Fibroblast of pulmonary artery (primary cell): ENCODE measurements around the gene CALML3.

Experiments
- DNase-seq: peaks from one replicate; pipeline ENCODE4 v3.0.0-alpha.2; 2010; ENCODE audit warnings: low read depth
- H3K4me3 ChIP-seq: replicated peaks from 2 replicates; pipeline ENCODE4 v1.5.1; 2011; ENCODE audit warnings: low read depth, mild to moderate bottlenecking, control low read depth, low read length, moderate library complexity
- TF ChIP-seq, protein P1 (sequence below): IDR thresholded peaks from 2 replicates; pipeline ENCODE4 v1.5.1; 2011; ENCODE audit warnings: mild to moderate bottlenecking, control low read depth, low read length, inconsistent platforms; ENCODE audit errors: missing control alignments

The CALML3 gene

DNA sequence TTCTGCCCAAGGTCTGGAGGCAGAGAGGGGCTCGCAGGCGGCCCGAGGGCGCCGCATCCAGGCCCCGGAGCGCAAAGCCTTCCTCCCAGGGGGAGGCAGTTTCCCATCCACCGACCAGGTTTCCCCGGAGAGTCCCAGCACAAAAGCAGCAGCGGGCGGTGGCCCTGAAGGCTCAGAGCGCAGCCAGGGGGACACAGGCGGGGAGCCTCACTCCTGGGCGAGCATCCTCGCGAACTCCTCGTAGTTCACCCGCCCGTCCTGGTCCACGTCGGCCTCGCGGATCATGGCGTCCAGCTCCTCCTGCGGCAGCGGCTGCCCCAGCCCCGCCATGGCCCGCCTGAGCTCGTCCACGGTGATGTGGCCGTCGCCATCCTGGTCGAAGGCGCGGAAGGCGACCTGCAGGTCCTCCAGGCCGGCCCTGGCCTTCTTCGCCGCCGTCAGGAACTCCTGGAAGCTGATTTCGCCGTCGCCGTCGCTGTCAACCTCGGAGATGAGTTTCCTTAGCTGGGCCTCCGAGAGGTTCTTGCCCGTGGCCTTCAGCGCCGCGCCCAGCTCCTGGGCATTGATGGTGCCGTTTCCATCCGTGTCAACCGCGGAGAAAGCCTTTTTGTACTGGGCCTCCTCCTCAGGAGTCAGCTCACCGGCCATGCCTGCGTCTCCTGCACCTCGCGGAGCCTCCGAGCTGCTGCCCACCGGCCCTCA, 25.8 kb upstream of the CALML3 start:
- no peak overlapping the region for H3K4me3 ChIP-seq
- TF ChIP-seq, protein P1, sequence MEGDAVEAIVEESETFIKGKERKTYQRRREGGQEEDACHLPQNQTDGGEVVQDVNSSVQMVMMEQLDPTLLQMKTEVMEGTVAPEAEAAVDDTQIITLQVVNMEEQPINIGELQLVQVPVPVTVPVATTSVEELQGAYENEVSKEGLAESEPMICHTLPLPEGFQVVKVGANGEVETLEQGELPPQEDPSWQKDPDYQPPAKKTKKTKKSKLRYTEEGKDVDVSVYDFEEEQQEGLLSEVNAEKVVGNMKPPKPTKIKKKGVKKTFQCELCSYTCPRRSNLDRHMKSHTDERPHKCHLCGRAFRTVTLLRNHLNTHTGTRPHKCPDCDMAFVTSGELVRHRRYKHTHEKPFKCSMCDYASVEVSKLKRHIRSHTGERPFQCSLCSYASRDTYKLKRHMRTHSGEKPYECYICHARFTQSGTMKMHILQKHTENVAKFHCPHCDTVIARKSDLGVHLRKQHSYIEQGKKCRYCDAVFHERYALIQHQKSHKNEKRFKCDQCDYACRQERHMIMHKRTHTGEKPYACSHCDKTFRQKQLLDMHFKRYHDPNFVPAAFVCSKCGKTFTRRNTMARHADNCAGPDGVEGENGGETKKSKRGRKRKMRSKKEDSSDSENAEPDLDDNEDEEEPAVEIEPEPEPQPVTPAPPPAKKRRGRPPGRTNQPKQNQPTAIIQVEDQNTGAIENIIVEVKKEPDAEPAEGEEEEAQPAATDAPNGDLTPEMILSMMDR, result no peak
- no peak for DNase-seq

DNA sequence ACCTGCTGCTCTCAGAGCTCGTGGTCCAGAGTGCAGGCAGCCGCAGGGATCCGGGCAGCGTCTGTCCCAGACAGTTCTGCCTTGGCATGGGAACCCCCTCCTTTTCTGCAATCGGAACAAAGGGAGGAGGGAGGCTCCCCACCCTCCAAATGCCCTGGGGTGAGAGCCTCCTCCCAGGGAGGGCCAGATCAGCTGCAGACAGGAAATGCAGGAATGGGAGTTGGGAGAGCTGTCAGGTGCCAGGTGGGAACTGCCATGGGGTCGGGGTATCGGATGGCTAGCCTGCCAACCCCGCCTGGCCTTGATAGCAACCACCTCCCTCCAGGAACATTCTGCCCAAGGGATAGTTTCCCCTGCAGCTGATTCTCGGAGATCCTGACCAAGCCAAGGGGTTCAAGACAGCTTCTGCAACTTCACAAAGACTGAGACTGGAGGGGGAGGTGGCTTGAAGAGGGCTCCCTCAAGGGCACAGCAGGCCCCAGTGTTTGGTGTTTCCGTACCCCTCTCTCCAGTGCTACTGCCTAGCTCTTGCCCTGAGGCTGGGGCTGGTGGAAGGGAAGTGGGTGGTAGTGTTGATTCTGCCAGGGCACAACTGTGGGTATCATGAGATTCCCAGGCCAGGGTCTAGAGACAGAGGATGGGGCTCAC, 25.1 kb upstream of the CALML3 start, which contains the start of gene CALML5:
TSS of gene CALML5 (minus strand) at position 78 of the 648 bp plus-strand sequence. CDS start 132 bp downstream, outside the sequence.
- no peak for DNase-seq
- no peak within 1 kb of the TSS for H3K4me3 ChIP-seq
- TF ChIP-seq, protein P1, result no peak

DNA sequence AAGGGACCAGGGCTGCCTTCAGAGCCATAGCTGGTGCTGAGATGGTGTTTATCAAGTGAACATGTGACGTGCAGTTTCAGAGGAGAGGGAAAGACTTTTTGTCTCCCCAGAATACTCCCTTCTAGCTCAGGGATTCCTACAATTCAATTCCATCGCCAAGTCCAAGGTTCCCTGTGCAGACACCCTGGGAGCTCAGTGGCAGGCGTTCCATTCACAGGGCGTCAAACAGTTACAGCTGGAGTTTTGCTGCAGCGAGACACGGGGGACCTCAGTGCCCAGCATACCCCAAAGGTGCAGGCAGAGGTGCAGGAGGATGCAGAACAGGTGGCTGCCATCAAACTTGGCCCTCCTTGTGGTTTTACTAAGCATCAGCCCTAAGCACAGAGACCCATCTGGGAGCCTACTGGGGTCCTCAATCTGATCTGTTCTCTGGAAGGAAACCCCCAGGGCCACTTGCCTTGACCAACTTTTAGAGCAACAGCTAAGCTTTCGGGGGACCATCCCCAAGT, 24.5 kb upstream of the CALML3 start:
- no peak for DNase-seq
- TF ChIP-seq, protein P1, result no peak
- no peak overlapping the region for H3K4me3 ChIP-seq

DNA sequence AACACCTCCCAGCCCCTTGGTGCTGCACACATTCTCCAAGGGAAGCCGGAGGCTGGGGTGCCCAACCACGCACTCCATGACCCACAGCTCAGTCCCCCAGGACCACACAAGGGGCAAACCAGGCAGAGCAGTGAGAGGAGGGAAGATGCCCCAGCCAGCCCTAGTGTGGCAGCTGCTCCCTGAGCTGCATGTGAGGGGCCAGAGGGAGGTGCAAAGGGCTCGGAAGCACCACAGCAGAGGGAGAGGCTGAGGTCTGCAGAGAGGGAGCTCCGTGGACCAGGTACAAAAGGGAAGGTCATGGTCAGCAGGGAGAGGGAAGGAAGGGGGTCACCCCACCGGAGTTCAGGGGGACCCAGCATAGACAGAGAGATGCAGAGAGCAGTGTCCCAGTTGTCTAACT, 23.9 kb upstream of the CALML3 start:
- DNase-seq, result no peak
- H3K4me3 ChIP-seq, result no peak overlapping the region
- TF ChIP-seq, protein P1, result no peak

DNA sequence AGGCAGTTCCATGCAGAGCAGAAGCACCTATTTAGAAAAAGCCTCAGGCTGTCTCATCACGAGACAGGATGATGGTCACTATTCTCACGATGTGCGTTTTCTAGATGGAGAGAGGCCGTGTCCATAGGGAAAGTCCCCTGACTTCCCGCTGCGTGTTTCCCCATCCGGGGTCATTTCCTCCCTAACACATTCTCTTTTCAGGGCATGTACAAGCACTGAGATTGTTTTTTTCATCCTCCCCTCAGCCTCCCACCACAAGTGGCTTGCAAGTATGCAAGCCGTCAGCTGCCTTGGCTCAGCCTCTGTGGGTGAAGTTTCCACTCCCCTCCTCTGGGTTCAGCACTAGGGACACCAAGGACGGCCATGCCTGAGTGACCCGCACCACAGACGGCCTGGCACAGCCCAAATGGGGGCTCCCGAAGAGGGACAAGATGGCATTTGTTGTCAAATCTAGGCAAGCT, 22.7 kb upstream of the CALML3 start:
- DNase-seq, result peak; percentile 53
- no peak overlapping the region for H3K4me3 ChIP-seq
- TF ChIP-seq, protein P1, result no peak

DNA sequence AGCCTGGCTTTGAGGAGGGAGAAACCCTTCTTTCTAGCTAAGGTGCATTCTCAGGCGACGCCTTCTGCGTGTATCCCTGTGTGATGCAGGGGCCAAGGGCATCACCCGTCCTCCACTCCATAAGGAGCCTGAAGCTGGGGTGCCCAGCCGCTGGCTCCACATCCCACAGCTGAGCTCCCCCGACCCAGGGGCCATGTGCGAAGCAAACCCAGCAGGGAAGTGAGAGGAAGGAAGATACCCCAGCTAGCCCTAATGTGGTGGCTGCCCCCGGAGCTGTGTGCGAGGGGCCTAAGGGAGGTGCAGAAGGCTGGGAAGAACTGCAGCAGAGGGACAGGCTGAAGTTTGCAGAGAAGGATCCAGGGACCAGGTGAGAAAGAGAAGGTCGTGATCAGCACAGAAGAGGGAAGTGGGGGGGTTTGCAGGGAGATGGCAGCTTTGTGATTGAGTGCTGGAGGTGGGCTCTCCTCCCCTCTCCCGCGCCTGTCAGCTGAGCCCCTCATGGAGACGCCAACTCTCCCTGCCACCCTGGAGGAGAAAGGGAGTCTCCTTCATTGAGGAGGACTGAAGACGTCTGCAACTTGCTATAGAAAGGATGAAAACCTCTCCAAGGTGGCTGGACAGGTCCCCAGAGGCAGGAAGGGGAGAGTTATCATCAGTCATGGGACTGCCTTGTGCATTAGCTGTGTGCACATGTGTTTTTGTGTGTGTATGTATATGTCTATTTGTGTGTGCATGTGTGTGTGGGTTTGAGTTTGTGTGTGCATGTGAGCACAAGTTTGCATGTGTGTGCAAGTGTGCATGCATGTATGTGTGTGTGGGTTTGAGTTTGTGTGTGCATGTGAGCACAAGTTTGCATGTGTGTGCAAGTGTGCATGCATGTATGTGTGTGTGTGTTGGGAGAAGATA, 21.9 kb upstream of the CALML3 start:
- no peak for DNase-seq
- TF ChIP-seq, protein P1, result no peak
- no peak overlapping the region for H3K4me3 ChIP-seq
